HAP-1 (cell line): ENCODE data around the gene OR4C16.

Experiments
- DNase-seq, 2 experiments: peaks; one replicate each; pipeline ENCODE4 v3.0.0-alpha.2; 2016 to 2020; ENCODE audit warnings: low spot score in 2 of 2
- H3K27me3 ChIP-seq: fragments of 250-450 bp; sonication (Bioruptor Pico); 2 replicates; pipeline ENCODE4 v1.5.1; 2020; ENCODE audit warnings: low read depth, mild to moderate bottlenecking, moderate library complexity
- H3K36me3 ChIP-seq: fragments of 250-450 bp; sonication (Bioruptor Pico); replicated peaks from 2 replicates; pipeline ENCODE4 v1.5.1; 2020; ENCODE audit warnings: mild to moderate bottlenecking
- H3K4me1 ChIP-seq: fragments of 250-450 bp; sonication (Bioruptor Pico); 2 replicates; pipeline ENCODE4 v1.5.1; 2020; ENCODE audit warnings: mild to moderate bottlenecking
- H3K4me3 ChIP-seq: fragments of 250-450 bp; sonication (Bioruptor Pico); 2 replicates; pipeline ENCODE4 v1.5.1; 2020; ENCODE audit warnings: mild to moderate bottlenecking, moderate library complexity
- H3K9me3 ChIP-seq: fragments of 250-450 bp; sonication (Bioruptor Pico); 2 replicates; pipeline ENCODE4 v1.5.1; 2020; ENCODE audit warnings: mild to moderate bottlenecking, moderate library complexity
- in situ Hi-C: fragments of 300-500 bp; cut with MboI; formaldehyde crosslinking; loops from 3 replicates; pipeline ENCODE4 v1.14.3; 2020; ENCODE audit warnings: low sequenced_read_pairs, inconsistent platforms, mixed read lengths

Gene OR4C16

GRCh38 chr11:55571828-55572227, at the start of gene OR4C16:
Gene OR4C16, plus strand, starts transcription at chr11:55572128. Its CDS starts 0 bp downstream, at chr11:55572128.
- Histone ChIP-seq H3K4me1 (no peaks in the 10 kb centered on the region), H3K9me3 (no peaks in the 10 kb centered on the region), H3K4me3 (no peak within 1 kb of the TSS), H3K27me3 (no peaks in the 10 kb centered on the region), H3K36me3 (no peaks in the 10 kb centered on the region)
- in situ Hi-C loops, result no loop called here
- no peak for DNase-seq

- Histone ChIP-seq H3K9me3 (no peaks in the 10 kb centered on the region), H3K27me3 (no peaks in the 10 kb centered on the region)
- in situ Hi-C loops, result no loop called here
These were observed 17.8 kb upstream of the OR4C16 start, which contains the start of gene OR4C15 for GRCh38 chr11:55554169-55554568. Gene OR4C15, plus strand, starts transcription at chr11:55554469. Its CDS starts 0 bp downstream, at chr11:55554469.

GRCh38 chr11:55572548-55572947, 620 bp downstream of the OR4C16 start:
- in situ Hi-C loops, result no loop called here
- DNase-seq, result no peak
- Histone ChIP-seq H3K4me1 (no peaks in the 10 kb centered on the region), H3K36me3 (no peaks in the 10 kb centered on the region), H3K4me3 (no peak overlapping the region), H3K9me3 (no peaks in the 10 kb centered on the region), H3K27me3 (no peaks in the 10 kb centered on the region)

More at GRCh38 chr11:55554169-55554568, 17.8 kb upstream of the OR4C16 start, which contains the start of gene OR4C15:
- H3K4me3 ChIP-seq, result no peak within 1 kb of the TSS
- DNase-seq, result no peak
- no peaks in the 10 kb centered on the region for H3K36me3 ChIP-seq
- H3K4me1 ChIP-seq, result no peaks in the 10 kb centered on the region

GRCh38 chr11:55607545-55607944, 35.6 kb downstream of the OR4C16 start, which contains the start of gene OR4C11:
Gene OR4C11, minus strand, starts transcription at chr11:55607645. Its CDS starts 3,272 bp downstream, at chr11:55604373.
- H3K36me3 ChIP-seq, result no peaks in the 10 kb centered on the region
- in situ Hi-C loops, result no loop called here
- no peaks in the 10 kb centered on the region for H3K4me1 ChIP-seq

More at GRCh38 chr11:55607545-55607944, 35.6 kb downstream of the OR4C16 start, which contains the start of gene OR4C11:
- DNase-seq, result no peak
- H3K27me3 ChIP-seq, result no peaks in the 10 kb centered on the region
- no peak within 1 kb of the TSS for H3K4me3 ChIP-seq
- H3K9me3 ChIP-seq, result no peaks in the 10 kb centered on the region
